ENCODE measurements around the gene MPZL2.

GRCh38 chr11:118304568-118305248 is 40.6 kb upstream of the MPZL2 start, which contains the start of gene CD3E:
- TF ChIP-seq CTCF (IDR thresholded peaks at IDR 0.05): no peak
- no peak for TF ChIP-seq EZH2 (IDR thresholded peaks at IDR 0.05)

Data from neural progenitor cell (in vitro differentiated cells).